HEK293 (cell line): ENCODE data around the gene BRD3OS.
"Not testable (repeated sequence)": the region's sequence is repeated elsewhere in the genome, so short reads cannot be mapped to it uniquely, and the experiment has no call there.

Source experiments
- CTCF ChIA-PET: fragments of 350-600 bp; formaldehyde crosslinking; extraction: SDS; loops from one replicate; lab custom pipeline; 2021; ENCODE audit warnings: antibody characterized with exemption; lab: Yijun Ruan, JAX
- POLR2A ChIA-PET: fragments of 300-600 bp; formaldehyde crosslinking; extraction: SDS; loops from one replicate; lab custom pipeline; 2020; ENCODE audit warnings: antibody characterized with exemption, inconsistent platforms; lab: Yijun Ruan, JAX
- H3K27ac ChIP-seq: fragments of 200-500 bp; sonication (Bioruptor generic); 2 replicates; pipeline ENCODE4 v1.5.1; 2014; ENCODE audit warnings: low read depth, low read length, control low read depth, inconsistent platforms; ENCODE audit errors: extremely low read depth
- H3K36me3 ChIP-seq, 2 experiments: fragments of 200-500 bp in 1 of 2; sonication (Bioruptor generic) in 1 of 2; 1 replicate in 1 of 2; 2 replicates in 1 of 2; pipeline ENCODE4 v1.5.1; 2014 to 2017; ENCODE audit warnings: inconsistent platforms in 2 of 2, low read length in 2 of 2; ENCODE audit not compliant: control insufficient read depth in 2 of 2, insufficient read depth in 1 of 2
- H3K4me1 ChIP-seq: fragments of 200-500 bp; sonication (Bioruptor generic); 2 replicates; pipeline ENCODE4 v1.5.1; 2014; ENCODE audit warnings: mild to moderate bottlenecking, low read length, inconsistent platforms; ENCODE audit not compliant: control insufficient read depth, insufficient read depth
- H3K4me3 ChIP-seq: 2 replicates; pipeline ENCODE4 v1.5.1; 2011; ENCODE audit warnings: low read depth, mild to moderate bottlenecking, control low read depth, low read length, moderate library complexity
- H3K9me3 ChIP-seq: fragments of 200-500 bp; sonication (Bioruptor generic); 2 replicates; pipeline ENCODE4 v1.5.1; 2014; ENCODE audit warnings: low read depth, low read length, inconsistent platforms; ENCODE audit not compliant: control insufficient read depth, insufficient read depth
- KLF10 ChIP-seq: fragments of 450-650 bp; IDR thresholded peaks from 2 replicates; pipeline ENCODE4 v1.5.1; 2018; ENCODE audit warnings: missing biosample characterization, mild to moderate bottlenecking, missing genetic modification characterization
- WT1 ChIP-seq: fragments of 450-650 bp; formaldehyde crosslinking; IDR thresholded peaks from 2 replicates; pipeline ENCODE4 v1.5.1; 2016; ENCODE audit warnings: missing biosample characterization, missing genetic modification characterization
- ZFP69B ChIP-seq: fragments of 450-650 bp; formaldehyde crosslinking; IDR thresholded peaks from 2 replicates; pipeline ENCODE4 v1.5.1; 2016; ENCODE audit warnings: missing biosample characterization, missing genetic modification characterization
- ZNF133 ChIP-seq: fragments of 450-650 bp; formaldehyde crosslinking; IDR thresholded peaks from 2 replicates; pipeline ENCODE4 v1.5.1; 2016; ENCODE audit warnings: missing biosample characterization, missing genetic modification characterization
- ZNF184 ChIP-seq: fragments of 450-650 bp; IDR thresholded peaks from 2 replicates; pipeline ENCODE4 v1.5.1; 2018; ENCODE audit warnings: missing biosample characterization, mild to moderate bottlenecking, missing genetic modification characterization
- ZNF350 ChIP-seq: fragments of 450-650 bp; formaldehyde crosslinking; IDR thresholded peaks from 2 replicates; pipeline ENCODE4 v1.5.0; 2017; ENCODE audit warnings: missing biosample characterization, mild to moderate bottlenecking, missing genetic modification characterization
- ZNF394 ChIP-seq: fragments of 450-650 bp; formaldehyde crosslinking; IDR thresholded peaks from 2 replicates; pipeline ENCODE4 v1.5.1; 2016; ENCODE audit warnings: missing biosample characterization, missing genetic modification characterization, mild to moderate bottlenecking, moderate library complexity, borderline replicate concordance
- ZNF558 ChIP-seq: fragments of 450-650 bp; formaldehyde crosslinking; IDR thresholded peaks from 2 replicates; pipeline ENCODE4 v1.5.1; 2016; ENCODE audit warnings: missing biosample characterization, missing genetic modification characterization
- TF ChIP-seq, protein P1 (sequence below): fragments of 450-650 bp; formaldehyde crosslinking; IDR thresholded peaks from 2 replicates; pipeline ENCODE4 v1.5.1; 2016; ENCODE audit warnings: missing biosample characterization, missing genetic modification characterization

Gene BRD3OS

GRCh38 chr9:134071149-134071548, 45.9 kb downstream of the BRD3OS start (continued):
- TF ChIP-seq WT1 (tag by site-specific recombination) (no peak), ZNF350 (tag by site-specific recombination) (no peak), ZNF184 (no peak), ZNF394 (tag by site-specific recombination) (no peak)
- TF ChIP-seq, protein P1, sequence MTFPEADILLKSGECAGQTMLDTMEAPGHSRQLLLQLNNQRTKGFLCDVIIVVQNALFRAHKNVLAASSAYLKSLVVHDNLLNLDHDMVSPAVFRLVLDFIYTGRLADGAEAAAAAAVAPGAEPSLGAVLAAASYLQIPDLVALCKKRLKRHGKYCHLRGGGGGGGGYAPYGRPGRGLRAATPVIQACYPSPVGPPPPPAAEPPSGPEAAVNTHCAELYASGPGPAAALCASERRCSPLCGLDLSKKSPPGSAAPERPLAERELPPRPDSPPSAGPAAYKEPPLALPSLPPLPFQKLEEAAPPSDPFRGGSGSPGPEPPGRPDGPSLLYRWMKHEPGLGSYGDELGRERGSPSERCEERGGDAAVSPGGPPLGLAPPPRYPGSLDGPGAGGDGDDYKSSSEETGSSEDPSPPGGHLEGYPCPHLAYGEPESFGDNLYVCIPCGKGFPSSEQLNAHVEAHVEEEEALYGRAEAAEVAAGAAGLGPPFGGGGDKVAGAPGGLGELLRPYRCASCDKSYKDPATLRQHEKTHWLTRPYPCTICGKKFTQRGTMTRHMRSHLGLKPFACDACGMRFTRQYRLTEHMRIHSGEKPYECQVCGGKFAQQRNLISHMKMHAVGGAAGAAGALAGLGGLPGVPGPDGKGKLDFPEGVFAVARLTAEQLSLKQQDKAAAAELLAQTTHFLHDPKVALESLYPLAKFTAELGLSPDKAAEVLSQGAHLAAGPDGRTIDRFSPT (tag by site-specific recombination), result no peak

DNA sequence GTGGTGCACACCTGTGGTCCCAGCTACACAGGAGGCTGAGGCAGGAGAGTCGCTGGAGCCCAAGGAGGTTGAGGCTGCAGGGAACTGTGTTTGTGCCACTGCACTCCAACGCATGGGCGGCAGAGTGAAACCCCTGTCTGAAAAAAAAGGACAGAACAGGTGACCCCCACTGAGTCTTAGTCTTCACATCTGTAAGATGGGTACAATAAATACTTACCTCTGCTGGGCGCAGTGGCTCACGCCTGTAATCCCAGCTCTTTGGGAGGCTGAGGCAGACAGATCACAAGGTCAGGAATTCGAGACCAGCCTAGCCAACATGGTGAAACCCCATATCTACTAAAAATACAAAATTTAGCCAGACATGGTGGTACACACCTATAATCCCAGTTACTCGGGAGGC, 47.4 kb downstream of the BRD3OS start:
- H3K4me1 ChIP-seq, H3K4me3 ChIP-seq, H3K36me3 ChIP-seq, H3K9me3 ChIP-seq, POLR2A ChIA-PET, H3K27ac ChIP-seq: not testable (repeated sequence)
- CTCF ChIA-PET, result interaction anchor here (1.3 kb wide), 1 partner anchor 78 kb away, joined by 3 read pairs; no protein-coding TSS in a partner anchor

DNA sequence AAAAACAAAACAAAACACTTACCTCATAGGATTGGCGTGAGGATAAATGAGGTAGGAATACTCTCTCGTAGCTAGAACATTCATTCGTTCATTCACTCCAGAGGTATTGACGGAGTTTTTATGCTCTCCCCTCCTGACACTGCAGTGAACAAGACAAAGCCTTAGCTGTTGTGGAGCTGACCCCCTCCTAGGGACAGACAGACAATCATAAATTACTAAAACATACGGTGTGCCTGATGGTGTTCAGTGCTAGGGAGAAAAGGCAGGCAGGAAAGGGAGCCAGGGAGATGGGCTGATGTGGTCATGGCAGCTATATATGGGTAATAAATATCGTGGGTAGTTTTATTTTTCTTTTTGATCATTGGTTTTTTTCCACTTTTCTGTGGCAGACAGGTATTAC, 48.2 kb downstream of the BRD3OS start:
- Histone ChIP-seq H3K27ac (no peak overlapping the region), H3K4me3 (no peak overlapping the region), H3K36me3 (no peaks in the 10 kb centered on the region), H3K9me3 (no peaks in the 10 kb centered on the region), H3K4me1 (no peaks in the 10 kb centered on the region)
- POLR2A ChIA-PET, result no interaction called here
- no peak for TF ChIP-seq KLF10 (tag by site-specific recombination)
- CTCF ChIA-PET, result interaction anchor here (0.6 to 1.3 kb wide), 4 partner anchors 10 to 412 kb away, joined by 3 to 6 read pairs (median 4); no protein-coding TSS in a partner anchor

- H3K4me1 ChIP-seq, H3K27ac ChIP-seq, H3K4me3 ChIP-seq, H3K36me3 ChIP-seq, POLR2A ChIA-PET, H3K9me3 ChIP-seq, CTCF ChIA-PET: not testable (repeated sequence)
These were observed 50.4 kb downstream of the BRD3OS start for GRCh38 chr9:134075689-134076088.

DNA sequence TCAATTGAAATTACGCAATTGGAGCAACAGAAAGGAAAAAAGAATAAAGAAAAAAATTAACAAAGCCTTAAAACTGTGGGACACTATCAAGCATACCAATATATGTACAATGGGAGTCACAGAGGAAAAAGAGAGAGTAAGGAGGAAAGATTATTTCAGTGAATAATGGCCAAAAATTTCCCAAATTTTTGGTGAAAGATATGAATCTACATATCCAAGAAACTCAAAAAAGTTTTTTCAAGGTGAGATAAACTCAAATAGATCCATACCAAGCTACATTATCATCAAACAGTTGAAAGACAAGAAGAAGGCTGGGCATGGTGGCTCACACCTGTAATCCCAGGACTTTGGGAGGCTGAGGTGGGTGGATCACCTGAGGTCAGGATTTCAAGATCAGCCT, 51.4 kb downstream of the BRD3OS start:
- ChIA-PET POLR2A (no interaction called here), CTCF (no interaction called here)
- TF ChIP-seq ZNF133 (tag by site-specific recombination) (peak; percentile 87), ZFP69B (tag by site-specific recombination) (no peak), ZNF558 (tag by site-specific recombination) (peak; percentile 100)
- Histone ChIP-seq H3K4me1 (no peaks in the 10 kb centered on the region), H3K4me3 (no peak overlapping the region), H3K9me3 (no peaks in the 10 kb centered on the region), H3K27ac (no peak overlapping the region), H3K36me3 (no peaks in the 10 kb centered on the region)
